ENCODE measurements around the gene TSPAN14. TPM values are rescaled to one million over a fixed set of nuclear protein-coding genes. Genes with fewer than 3 reads are reported as not detected.
A peak's percentile ranks its signal among the peaks of the same experiment; 100 is the strongest.

TSPAN14 gene
- total and polyA plus RNA-seq, 2 of the 13 experiments (the other 11 are each of a cell fraction or from before 2014, with no cell fraction given), result 24.1 to 80.6 TPM

- TF ChIP-seq KDM2A (CRISPR knock-in tag; IDR thresholded peaks at IDR 0.05; ENCODE audit: borderline replicate concordance, low read depth), result 0 out of 2 replicates have a peak, but pooled peaks have one; percentile 65
- TF ChIP-seq ZNF607 (CRISPR knock-in tag; IDR thresholded peaks at IDR 0.05; ENCODE audit: borderline replicate concordance), result peak; percentile 87
- peak; percentile 84; the same call in 1 of the 2 replicates for TF ChIP-seq ZNF441 (CRISPR knock-in tag; IDR thresholded peaks at IDR 0.05; ENCODE audit: borderline replicate concordance)
- peak; percentile 71 for TF ChIP-seq HOXA3 (CRISPR knock-in tag; IDR thresholded peaks at IDR 0.05)
- peak; percentile 69 for TF ChIP-seq ARNTL (CRISPR knock-in tag; IDR thresholded peaks at IDR 0.05)
- no peak for TF ChIP-seq FOXK1 (CRISPR knock-in tag; IDR thresholded peaks at IDR 0.05; ENCODE audit: borderline replicate concordance, low read depth)
- TF ChIP-seq SRF (IDR thresholded peaks at IDR 0.05; ENCODE audit: low read depth, low read length), result no peak
- TF ChIP-seq PATZ1 (CRISPR knock-in tag; IDR thresholded peaks at IDR 0.05), result 0 out of 2 replicates have a peak, but pooled peaks have one; percentile 29
- TF ChIP-seq ZBTB7A (CRISPR knock-in tag; IDR thresholded peaks at IDR 0.05), result peak; percentile 68; the same call in 1 of the 2 replicates
- no peak for TF ChIP-seq ZBTB4 (CRISPR knock-in tag; IDR thresholded peaks at IDR 0.05; ENCODE audit: borderline replicate concordance)
- TF ChIP-seq SP4 (CRISPR knock-in tag; IDR thresholded peaks at IDR 0.05), result peak; percentile 45; the same call in 1 of the 2 replicates
- no peak for TF ChIP-seq ZNF672 (CRISPR knock-in tag; IDR thresholded peaks at IDR 0.05)
- 0 out of 2 replicates have a peak, but pooled peaks have one; percentile 24 for TF ChIP-seq TBP (CRISPR knock-in tag; IDR thresholded peaks at IDR 0.05)
- TF ChIP-seq NRL (CRISPR knock-in tag; IDR thresholded peaks at IDR 0.05; ENCODE audit: borderline replicate concordance), result peak; percentile 15; the same call in 1 of the 2 replicates
- no peak for TF ChIP-seq ATRX (CRISPR knock-in tag; IDR thresholded peaks at IDR 0.05; ENCODE audit: borderline replicate concordance)
- no peak for TF ChIP-seq SOX6 (IDR thresholded peaks at IDR 0.05)
- TF ChIP-seq SOX6 (CRISPR knock-in tag; IDR thresholded peaks at IDR 0.05), result peak; percentile 60
- TF ChIP-seq ZFP41 (CRISPR knock-in tag; IDR thresholded peaks at IDR 0.05; ENCODE audit: borderline replicate concordance), result no peak
- TF ChIP-seq HES4 (CRISPR knock-in tag; IDR thresholded peaks at IDR 0.05; ENCODE audit: borderline replicate concordance), result peak; percentile 73
- TF ChIP-seq ZSCAN31 (CRISPR knock-in tag; IDR thresholded peaks at IDR 0.05; ENCODE audit: low read depth), result 0 out of 2 replicates have a peak, but pooled peaks have one; percentile 52
- TF ChIP-seq KDM5B (CRISPR knock-in tag; IDR thresholded peaks at IDR 0.05; ENCODE audit: borderline replicate concordance), result peak; percentile 79
- TF ChIP-seq HOXD1 (CRISPR knock-in tag; IDR thresholded peaks at IDR 0.05), result peak; percentile 53
Measured at GRCh38 chr10:80408242-80409101, 45.6 kb upstream of the TSPAN14 start, which contains the start of gene PRXL2A (continued).
